Stimulated activated naive CD4-positive, alpha-beta T cell (primary cell): ENCODE data around the gene FYTTD1.

ENCODE experiments used
- DNase-seq, 6 experiments: peaks; one replicate each; lab custom pipeline; 2025; lab: John Stamatoyannopoulos, UW

Gene FYTTD1

DNA sequence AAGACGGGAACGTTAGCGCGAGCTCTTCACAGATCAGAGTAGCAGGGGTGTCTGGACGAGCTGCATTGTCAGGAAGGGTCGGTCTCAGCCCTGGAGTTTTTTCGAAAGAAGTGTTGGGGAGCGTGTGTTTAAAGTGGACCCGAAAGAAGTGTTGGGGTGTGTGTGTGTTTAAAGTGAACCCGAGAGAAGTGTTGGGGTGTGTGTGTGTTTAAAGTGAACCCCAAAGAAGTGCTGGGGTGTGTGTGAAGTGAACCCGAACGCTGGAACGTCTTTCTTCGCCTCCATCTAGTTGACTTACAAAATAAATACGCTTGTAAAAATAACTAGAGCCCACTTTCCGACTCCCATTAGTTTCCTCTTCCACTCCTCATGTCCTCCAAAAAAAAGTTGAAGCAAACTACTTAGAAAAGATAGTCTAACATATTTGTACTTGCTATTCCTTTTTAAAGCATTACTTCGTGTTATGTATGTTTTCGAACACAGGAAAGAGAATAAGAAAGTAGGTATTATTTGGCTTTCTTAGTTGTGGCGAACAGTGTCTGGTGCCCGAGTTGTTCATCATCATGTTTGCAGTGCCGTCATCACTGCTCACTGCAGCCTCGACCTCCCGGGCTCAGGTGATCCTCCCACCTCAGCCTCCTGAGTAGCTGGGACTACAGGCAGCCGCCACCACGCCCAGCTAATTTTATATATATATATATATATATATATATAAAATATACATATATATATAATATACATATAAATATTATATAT is 42.4 kb downstream of the FYTTD1 start:
- DNase-seq: peak; percentile 12 to 76 (median 34)

DNA sequence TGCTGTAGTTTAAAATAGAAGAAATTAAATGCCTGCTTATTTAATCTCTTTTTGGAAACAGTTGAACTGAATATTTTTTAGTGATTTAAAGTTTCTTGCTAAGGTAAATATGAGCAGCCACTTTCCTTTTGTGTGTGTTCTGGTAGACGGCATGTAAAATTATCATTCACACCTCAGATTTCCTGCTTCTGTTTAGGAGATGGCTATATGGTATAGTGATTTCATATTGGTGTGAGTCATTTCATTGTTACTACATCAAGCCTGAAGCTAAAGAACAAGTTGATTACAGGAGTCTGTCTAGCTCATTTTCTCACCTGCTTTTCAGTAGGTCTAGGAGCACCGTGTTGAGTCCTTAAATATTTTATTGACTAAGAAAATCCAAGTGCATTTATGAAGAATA is 43.6 kb downstream of the FYTTD1 start:
- DNase-seq: no peak

DNA sequence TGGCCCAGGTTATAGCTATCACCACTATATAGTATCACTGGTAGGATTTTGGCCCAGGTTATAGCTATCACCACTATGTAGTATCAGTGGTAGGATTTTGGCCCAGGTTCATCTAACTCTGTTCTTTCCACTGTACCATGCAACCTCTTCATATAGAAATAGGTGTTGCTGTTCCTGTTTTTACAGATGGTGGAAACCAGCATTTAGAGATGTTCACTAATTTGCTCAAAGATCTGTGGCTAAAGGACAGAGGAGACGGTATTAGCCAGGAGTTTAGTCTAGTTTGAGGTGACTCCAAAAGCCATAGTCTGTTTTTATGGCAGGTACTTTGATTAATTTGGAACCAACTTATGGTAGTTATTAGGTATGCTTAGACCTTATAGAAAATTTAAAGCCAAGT is 44.4 kb downstream of the FYTTD1 start:
- DNase-seq: no peak

DNA sequence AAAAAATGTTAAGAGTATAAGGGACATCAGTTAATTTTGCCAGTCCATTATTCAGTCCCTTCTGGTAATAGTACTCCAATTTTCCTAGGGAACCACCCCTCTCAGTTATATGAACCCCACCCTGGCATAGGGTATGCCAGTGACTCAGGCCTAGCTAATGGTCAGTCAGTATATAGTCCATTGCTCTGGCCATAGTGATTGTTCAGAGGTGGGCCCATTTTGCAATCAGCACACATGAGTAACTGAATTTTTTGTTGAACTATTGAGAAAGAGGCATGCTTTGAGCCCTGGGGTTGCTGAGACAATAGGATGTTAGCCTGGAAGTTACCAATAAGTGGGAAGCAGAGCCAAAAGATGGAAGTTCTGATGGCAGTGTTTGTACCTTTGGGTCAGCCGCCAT is 45.5 kb downstream of the FYTTD1 start:
- DNase-seq: no peak

DNA sequence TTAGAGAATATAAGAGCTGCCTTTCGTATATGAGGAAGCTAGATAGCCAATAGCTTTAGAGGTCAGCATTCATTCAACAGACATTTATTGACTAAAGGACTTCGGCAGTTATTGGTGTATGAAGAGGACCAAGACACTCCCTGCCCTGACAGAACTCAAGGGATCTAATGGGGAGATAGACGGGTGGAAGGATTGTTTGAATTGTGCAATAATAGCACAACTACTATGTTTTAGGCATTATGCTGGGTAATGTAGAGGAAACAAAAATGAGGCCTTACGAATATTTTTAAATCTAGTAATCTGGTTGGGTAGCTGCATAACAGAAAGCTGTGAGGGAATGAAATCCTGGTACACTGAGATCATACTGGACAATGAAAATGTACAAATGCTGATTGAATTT is 46.4 kb downstream of the FYTTD1 start:
- DNase-seq: no peak

DNA sequence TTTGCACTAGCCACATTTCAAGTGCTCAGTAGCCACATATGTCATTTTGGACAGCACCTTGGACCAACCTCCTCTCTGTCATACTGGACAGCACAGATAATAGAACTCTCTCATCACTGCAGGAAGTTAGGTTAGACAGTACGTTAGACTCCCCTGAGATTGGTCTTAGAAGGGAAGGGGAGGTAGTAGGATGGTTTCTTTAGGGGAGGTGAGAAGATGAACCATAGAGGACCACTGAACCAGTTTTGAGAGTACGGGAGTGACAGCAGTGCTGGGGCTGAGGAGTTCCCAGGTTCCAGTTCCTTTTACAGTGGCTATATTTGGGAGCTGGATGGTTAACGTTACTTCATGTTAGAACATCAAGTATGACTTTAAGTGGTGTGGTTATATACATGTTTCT is 49.2 kb downstream of the FYTTD1 start:
- DNase-seq: no peak

DNA sequence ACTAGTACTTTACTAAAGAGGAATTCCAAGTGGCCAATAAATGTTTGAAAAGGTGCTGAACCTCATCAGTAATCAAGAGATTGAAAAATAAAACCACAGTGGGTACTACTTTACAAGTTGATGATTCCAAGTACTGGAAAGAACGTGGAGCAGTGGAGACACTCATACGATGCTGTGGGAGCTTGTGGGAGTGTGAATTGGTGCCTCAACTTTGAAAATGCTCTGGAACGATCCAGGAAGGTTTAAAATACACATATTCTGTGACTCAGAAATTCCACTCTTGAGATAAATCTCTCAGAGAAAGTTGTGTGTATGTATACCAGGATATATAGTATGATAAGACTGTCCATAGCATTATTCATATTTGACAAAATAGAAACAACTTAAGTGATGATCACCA is 50.7 kb downstream of the FYTTD1 start:
- no peak for DNase-seq

DNA sequence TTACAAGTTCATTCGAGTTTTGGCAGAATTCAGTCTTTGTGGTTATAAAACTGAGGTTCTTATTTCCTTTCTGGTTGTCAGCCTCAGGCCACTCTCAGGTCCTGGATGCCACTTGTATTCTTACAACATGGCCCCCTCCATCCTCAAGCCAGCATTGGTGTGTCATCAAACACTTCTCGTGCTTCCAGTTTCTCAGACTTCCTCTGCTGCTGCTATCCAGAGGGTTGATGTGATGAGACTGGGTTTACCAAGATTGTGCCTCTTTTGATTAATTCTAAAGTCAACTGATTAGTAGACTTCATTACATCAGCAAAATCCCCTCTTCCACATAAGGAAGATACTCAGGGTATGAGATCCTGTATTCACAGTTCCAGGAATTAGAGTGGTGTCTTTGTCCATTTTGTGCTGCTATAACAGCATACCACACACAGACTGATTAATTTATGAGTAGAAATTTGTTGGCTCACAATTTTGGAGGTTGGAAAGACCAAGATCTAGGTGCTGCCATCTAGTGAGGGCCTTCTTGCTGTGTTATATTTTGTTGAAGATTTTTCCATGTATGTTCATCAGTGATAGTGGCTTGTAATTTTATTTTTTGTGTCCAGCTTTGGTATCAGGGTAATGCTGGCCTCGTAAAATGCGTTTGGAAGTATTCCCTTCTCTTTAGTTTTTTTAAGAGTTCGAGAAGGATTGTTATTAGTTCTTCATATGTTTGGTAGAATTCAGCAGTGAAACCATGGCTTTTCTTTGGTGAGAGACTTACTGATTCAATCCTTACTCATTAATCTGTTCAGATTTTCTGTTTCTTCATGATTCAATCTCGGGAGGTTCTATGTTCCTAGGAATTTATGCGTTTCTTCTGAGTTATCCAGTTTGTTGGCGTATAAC is 52.5 kb downstream of the FYTTD1 start:
- peak in 2 of 6 experiments; percentile 25 to 31 for DNase-seq

DNA sequence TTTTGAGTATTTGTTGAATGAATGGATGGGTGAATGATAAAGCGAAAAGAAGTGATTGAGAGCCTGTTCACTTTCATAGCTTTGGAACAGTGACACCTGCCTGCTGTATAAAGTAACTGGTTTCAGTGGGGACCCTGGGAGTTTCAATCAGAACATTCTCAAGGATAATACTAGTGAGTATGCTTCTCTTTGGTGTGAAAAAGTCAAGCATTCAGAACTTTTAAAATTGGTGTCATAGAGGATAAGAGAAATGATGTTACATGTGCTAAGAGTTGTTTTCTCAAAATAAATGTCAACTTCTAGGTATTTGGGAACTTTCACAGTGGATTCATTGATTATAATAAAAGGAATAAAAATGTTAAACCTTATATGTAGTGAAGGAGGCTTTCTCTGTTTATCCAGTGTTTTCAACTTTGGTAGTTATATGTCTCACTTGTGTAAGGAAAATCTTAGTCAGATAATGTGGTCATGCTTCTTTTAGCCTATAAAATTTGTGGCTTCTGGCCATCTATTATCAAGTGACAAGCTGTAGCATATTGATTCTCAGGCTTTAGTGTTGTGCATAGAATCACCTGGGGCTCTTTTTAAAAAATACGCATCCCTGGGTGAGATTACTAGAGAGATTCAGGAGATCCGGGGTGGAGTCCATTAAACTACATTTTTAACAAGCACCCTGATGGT is 53.2 kb downstream of the FYTTD1 start:
- no peak for DNase-seq

DNA sequence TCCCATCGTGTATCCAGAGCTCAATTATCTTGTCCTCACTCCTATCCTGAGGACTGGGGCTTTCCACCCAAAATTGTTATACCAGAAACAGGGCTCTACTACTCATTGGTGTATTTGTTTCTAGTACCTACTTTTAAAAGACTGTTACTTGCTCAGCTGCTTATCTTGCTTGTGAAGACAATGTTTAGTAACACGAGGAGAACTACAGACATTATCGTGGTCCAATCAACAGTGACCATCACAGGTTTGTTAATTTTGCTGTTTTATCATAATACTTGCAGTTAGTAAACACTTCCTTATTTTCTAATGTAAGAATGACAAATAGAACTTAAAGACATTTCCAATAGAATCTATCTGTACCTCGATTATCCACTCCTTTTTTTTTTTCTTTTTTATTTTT is 54.8 kb downstream of the FYTTD1 start:
- no peak for DNase-seq

DNA sequence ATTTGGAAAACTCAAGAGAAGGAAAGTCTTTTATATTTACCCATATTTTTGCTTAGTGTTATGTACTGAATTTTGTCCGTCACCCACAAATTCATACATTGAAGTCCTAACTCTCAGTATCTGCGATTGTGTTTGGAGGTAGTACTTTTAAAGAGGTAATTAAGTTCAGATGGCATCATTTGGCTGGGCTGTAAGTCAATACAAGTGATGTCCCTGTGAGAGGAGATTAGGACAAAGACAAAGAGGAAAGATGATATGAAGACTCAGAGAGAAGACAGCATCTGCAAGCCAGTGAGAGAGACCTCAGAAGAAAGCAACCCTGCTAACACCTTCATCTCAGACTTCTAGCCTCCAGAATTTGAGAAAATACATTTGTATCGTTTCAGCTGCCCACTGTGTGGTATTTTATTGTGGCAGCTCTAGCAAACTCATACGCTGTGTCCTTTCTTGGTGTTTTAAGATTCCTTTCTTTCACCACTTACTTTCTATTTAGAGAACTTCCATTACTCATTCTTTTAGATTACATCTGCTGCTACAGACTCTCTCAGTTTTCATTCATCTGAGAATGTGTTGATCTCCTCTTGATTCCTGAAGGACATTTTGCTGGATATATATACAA is 58.4 kb downstream of the FYTTD1 start:
- DNase-seq: no peak

DNA sequence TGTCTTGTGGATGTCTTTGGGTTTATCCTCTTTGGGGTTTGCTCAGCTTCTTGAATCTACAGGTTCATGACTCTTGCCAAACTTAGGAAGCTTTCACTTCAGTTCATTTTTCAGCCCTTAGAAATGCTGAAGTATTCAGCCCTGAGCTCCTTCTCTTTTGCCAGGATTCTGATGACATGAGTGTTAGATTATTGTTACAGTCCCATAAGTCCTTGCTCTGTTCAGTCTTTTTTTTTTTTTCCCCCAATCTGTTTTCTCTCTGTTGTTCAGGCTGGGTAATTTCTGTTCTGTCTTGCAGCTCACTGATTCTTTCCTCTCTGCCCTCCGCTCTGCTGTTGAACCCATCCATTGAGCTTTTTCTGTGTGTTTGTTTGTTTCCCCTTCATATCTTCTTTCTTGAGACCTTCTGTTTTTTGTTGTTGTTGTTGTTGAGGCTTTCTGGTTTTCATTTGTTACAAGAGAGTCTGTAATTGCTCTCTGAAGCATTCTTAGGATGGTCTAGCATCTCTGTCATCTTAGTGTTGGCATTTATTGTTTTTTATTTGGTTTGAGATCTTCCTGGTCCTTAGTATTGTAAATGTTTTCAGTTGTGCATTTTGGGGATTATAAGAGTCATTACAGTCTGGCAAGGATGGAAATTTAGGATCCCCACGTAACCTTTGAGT is 59.8 kb downstream of the FYTTD1 start:
- DNase-seq: no peak

DNA sequence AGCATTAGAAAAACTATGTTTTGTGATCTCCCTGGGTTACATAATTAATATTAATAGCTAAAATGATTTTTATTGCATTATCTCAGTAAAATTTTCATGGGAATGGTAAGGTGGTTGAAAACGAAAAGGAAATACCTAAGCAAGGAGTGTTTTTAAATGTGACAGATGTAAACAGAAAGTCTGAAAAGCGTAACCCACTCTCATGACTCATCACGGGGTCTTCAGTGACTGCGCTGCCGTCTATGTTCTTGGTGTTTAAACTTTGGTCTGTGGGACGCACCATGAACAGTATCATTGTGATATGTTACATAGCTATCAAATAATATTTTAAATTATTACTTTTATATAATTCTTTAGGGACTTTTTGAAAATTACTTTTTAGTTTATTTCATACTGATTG is 61.2 kb downstream of the FYTTD1 start:
- no peak for DNase-seq

DNA sequence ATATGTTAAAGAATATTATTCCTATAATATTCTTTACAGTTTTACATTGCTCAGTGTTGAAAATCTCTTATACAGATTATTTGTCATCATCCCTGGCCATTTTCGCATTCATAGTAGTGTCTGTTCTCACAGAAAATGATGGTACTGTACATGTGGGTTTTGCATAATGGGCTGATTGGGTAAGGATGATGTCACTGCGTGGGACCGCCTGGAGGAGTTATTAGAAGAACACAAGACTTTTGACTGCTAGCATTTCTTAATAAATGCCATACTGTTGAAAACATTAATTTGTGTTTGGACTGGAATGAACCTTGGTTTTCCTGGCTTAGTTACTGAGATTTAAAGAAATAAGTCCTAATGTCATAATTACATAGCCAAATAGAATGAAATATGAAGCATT is 61.7 kb downstream of the FYTTD1 start:
- no peak for DNase-seq

DNA sequence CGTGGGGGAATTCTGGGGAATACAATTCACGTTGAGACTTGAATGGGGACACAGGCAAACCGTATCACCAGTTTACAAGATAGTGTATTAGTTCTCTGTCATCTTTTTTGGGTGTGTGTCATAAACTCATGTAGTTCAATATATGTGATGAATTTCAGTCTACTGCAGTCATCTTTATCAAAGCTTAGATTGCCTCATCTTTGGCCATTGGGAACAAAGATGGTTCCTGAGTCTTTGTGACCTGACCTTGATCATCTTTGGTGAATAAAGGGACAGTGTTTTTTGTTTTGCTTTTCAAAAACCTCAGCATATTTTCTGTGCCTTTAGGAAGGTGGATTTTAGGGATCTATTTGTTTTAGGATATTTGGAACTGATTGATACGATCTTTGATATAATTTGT is 64.7 kb downstream of the FYTTD1 start:
- DNase-seq: no peak

DNA sequence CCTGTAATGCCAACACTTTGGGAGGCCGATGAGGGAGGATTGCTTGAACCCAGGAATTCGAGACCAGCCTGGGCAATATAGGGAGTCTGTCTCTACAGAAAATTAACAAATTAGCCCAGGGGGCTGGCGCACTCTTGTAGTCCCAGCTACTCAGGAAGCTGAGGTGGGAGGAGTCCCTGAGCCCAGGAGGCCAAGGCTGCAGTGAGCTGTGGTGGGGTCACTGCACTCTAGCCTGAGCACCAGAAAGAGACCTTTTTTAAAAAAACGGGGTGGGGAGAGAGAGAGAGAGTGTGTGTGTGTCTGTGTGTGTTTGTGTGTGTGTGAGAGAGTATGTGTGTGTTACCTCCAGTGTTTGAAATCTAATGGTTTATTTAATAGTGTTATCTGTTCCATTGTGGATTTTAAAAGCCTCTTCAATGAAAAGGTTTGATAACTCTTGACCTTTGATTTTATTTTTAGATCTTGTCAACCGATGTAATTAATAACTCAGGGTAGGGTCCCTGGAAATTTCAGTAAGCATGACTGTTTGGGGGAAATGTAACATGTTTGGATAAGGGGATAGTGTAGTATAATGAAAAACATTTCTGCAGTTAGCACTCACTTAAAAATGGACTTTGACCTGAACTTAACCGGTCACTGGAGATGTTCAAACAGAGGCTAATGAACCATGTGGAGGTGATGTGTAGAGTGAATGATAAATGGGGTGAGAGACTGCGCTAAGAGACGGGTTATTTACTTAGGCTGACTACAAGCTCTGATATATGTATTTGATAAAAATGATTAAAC is 71.1 kb downstream of the FYTTD1 start:
- no peak for DNase-seq

DNA sequence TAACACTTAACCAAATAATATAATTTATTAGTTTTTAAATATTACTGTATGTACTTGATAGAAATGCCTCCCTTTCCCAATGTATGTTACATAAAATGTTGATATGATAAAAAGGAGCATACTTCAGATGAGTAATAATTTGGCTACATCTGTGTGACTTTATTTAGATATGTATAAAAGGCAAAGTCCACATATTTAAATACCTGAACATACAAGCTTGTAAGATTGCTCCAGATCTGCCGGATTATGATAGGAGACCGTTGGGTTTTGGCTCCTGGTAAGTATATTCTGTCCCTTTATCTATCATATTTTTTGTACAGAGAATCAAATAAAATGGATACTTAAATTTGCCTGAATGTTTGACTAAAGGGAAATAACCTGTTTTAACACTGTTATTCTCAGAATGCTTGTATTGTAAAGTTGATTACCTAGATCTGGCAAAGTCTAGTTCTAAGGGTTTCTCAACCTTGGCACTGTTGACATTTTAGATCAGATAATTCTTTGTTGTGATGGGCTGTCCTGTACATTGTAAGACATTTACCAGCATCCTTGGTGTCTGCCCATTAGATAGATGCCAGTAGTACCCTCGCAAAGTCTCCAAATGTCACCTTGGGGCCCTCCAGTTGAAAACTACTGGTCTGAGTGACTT is 79.8 kb downstream of the FYTTD1 start:
- DNase-seq: no peak

DNA sequence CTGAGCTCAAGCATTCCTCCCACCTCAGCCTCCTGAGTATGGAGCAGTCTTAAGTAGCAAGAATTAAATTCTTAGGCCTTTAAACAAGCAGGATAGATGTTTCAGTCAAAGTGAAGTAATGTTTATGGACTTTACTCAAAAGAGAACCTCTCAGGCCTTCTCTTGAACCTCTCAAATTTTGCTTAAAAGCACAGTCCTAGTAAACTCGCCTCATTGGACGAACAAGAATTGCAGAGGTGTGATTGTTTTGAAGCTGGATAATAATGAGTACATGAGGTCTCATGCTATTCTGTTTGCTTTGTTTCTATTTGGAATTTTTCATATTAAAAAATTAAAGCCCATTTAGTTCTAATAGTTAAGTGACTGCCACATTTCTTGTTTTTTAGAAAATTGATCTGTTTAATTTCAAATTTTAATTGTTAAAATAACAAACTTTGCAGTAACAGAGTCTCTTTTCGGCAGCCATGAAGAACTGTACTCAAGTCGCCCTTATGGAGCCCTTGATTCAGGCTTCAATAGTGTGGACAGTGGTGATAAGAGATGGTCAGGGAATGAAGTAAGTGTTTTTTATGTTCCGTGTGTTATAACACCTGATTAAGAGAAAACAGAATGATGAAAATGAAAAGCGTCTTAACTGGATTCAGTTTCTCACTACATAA is 80.8 kb downstream of the FYTTD1 start:
- DNase-seq: no peak

DNA sequence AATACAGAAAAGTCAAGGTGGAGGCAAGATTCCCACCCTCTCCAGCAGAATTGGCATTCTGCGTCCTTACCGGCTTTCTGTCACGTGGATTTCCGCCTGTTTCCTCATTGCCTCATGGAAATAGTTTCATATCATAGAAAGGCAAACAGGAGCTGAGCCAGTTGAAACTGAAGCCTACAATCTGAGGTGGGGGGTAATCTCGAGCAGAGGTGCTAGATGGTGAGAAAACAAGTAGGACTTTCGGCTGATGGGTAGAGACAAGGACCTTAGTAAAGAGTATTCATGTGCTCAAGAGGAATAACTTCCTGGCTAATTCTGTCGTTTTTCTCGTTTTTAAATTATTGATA is 81.3 kb downstream of the FYTTD1 start:
- DNase-seq: no peak
